ENCODE measurements around the gene NAA35. TPM values are rescaled to one million over a fixed set of nuclear protein-coding genes. Genes with fewer than 3 reads are reported as not detected.

The NAA35 gene
- total RNA-seq (10 to 100 TPM; 23.1 to 33.8 (median 25.0) TPM), polyA plus RNA-seq (10 to 100 TPM; 13.7 to 36.8 (median 26.6) TPM)
- long read RNA-seq, donor 1, partial matches to known transcripts: 5 of 14 reads
- long read RNA-seq, donor 1, other reads (novel, unspliced or antisense): 7 of 14 reads
- long read RNA-seq, donor 2, partial matches to known transcripts: 22 of 43 reads
- long read RNA-seq, donor 2, other reads (novel, unspliced or antisense): 17 of 43 reads

- Histone ChIP-seq H3K4me1 (peaks cover 34% of the 10 kb centered on the region), H3K27ac (peak within 1 kb of the TSS; percentile 93), H3K9me3 (no peaks in the 10 kb centered on the region), H3K4me3 (peak within 1 kb of the TSS; percentile 96), H3K27me3 (ENCODE audit: insufficient read depth in 3 of 3, low read length in 2 of 3) (no peaks in the 10 kb centered on the region), H3K36me3 (ENCODE audit: insufficient read depth in 1 of 2, low read depth in 1 of 2) (peaks cover 0 to 27% of the 10 kb centered on the region in 2 donors)
- peak; percentile 97 to 98 (median 98) for ATAC-seq
- DNase-seq: peak; percentile 97 to 99
- TF ChIP-seq, protein P1, sequence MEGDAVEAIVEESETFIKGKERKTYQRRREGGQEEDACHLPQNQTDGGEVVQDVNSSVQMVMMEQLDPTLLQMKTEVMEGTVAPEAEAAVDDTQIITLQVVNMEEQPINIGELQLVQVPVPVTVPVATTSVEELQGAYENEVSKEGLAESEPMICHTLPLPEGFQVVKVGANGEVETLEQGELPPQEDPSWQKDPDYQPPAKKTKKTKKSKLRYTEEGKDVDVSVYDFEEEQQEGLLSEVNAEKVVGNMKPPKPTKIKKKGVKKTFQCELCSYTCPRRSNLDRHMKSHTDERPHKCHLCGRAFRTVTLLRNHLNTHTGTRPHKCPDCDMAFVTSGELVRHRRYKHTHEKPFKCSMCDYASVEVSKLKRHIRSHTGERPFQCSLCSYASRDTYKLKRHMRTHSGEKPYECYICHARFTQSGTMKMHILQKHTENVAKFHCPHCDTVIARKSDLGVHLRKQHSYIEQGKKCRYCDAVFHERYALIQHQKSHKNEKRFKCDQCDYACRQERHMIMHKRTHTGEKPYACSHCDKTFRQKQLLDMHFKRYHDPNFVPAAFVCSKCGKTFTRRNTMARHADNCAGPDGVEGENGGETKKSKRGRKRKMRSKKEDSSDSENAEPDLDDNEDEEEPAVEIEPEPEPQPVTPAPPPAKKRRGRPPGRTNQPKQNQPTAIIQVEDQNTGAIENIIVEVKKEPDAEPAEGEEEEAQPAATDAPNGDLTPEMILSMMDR (IDR thresholded peaks at IDR 0.05): no peak
- WGBS, 3 donors: 0% methylated on average over 60 to 93 of the region's 93 CpGs
- intact Hi-C loops (cut with DNase I): loop anchor here in 1 of 2 donors (10.0 kb wide), 1 partner anchor 136 kb away; no protein-coding TSS in a partner anchor
Measured at GRCh38 chr9:85940832-85941621, at the start of gene NAA35. NAA35 (plus strand) TSS chr9:85941146; CDS start chr9:85942160, 1,014 bp downstream.

- H3K36me3 ChIP-seq (ENCODE audit: insufficient read depth in 1 of 2, low read depth in 1 of 2): no peaks in the 10 kb centered on the region
- H3K4me1 ChIP-seq: no peaks in the 10 kb centered on the region
- H3K4me3 ChIP-seq: no peak overlapping the region
- TF ChIP-seq, protein P1 (IDR thresholded peaks at IDR 0.05): no peak
- H3K27me3 ChIP-seq (ENCODE audit: insufficient read depth in 3 of 3, low read length in 2 of 3): no peaks in the 10 kb centered on the region
- no peak for ATAC-seq
- no peak overlapping the region for H3K27ac ChIP-seq
- 92 to 98% (median 97%) methylated on average over 1 of the region's 1 CpG for whole genome bisulfite sequencing, 3 donors
- H3K9me3 ChIP-seq: no peaks in the 10 kb centered on the region
- intact Hi-C loops (cut with DNase I): no loop called here
- DNase-seq: no peak
Measured at GRCh38 chr9:85892401-85892800, 48.5 kb upstream of the NAA35 start.

GRCh38 chr9:85895685-85896084 is 45.3 kb upstream of the NAA35 start:
- no peak for ATAC-seq
- 90 to 99% (median 97%) methylated on average over 2 of the region's 2 CpGs for WGBS, 3 donors
- no peak for DNase-seq
- H3K27me3 ChIP-seq (ENCODE audit: insufficient read depth in 3 of 3, low read length in 2 of 3): no peaks in the 10 kb centered on the region
- intact Hi-C loops (cut with DNase I): no loop called here
- no peak overlapping the region for H3K27ac ChIP-seq
- H3K4me1 ChIP-seq: no peaks in the 10 kb centered on the region
- no peaks in the 10 kb centered on the region for H3K36me3 ChIP-seq (ENCODE audit: insufficient read depth in 1 of 2, low read depth in 1 of 2)
- no peak overlapping the region for H3K4me3 ChIP-seq
- TF ChIP-seq, protein P1 (IDR thresholded peaks at IDR 0.05): no peak
- H3K9me3 ChIP-seq: no peaks in the 10 kb centered on the region

DNA sequence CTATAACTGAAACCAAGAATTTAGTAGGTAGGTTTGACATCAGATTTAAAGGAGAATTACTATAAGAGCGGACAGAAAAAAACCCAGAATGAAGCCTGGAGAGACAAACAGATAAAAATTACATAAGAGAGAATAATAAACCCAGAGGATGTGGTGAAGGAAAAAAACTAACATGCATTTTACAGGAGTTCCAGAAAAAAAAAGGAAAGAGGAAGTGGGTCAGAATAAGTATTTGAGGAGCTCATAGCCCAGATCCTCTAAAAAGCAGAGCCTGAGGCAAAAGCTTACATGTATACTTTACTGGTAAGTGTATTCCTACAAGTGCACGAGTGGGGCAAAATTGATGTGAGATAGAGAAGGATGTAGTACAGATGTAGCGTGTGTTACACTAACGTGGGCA is 43.1 kb upstream of the NAA35 start:
- Histone ChIP-seq H3K9me3 (no peaks in the 10 kb centered on the region), H3K27ac (no peak overlapping the region), H3K36me3 (ENCODE audit: insufficient read depth in 1 of 2, low read depth in 1 of 2) (no peaks in the 10 kb centered on the region), H3K4me3 (no peak overlapping the region), H3K27me3 (ENCODE audit: insufficient read depth in 3 of 3, low read length in 2 of 3) (no peaks in the 10 kb centered on the region), H3K4me1 (no peaks in the 10 kb centered on the region)
- 85 to 91% (median 86%) methylated on average over 4 of the region's 4 CpGs for WGBS, 3 donors
- no peak for DNase-seq
- intact Hi-C loops (cut with DNase I): no loop called here
- TF ChIP-seq, protein P1 (IDR thresholded peaks at IDR 0.05): no peak
- ATAC-seq: no peak
